PFSK-1 (cell line): ENCODE measurements around the gene SPINT2.

Experiments used
- REST ChIP-seq, 2 experiments: IDR thresholded peaks; 2 replicates each; pipeline versions ENCODE4 v1.6.1 to v1.8.0; 2011 to 2012; ENCODE audit warnings: low read depth in 2 of 2, low read length in 2 of 2, control low read depth in 1 of 2, inconsistent platforms in 1 of 2, mild to moderate bottlenecking in 1 of 2, moderate library complexity in 1 of 2; ENCODE audit not compliant: insufficient read depth in 1 of 2
- TAF1 ChIP-seq: IDR thresholded peaks from 2 replicates; pipeline ENCODE4 v1.6.1; 2012; ENCODE audit warnings: low read length, control low read depth, borderline replicate concordance; ENCODE audit not compliant: insufficient read depth

- TF ChIP-seq REST (IDR thresholded peaks at IDR 0.05; ENCODE audit: insufficient read depth in 1 of 2, low read depth in 2 of 2, low read length in 2 of 2): no peak
- TF ChIP-seq TAF1: no peak
These were observed 72.4 kb downstream of the SPINT2 start for GRCh38 chr19:38336638-38337359.
